SK-N-SH (cell line): ENCODE data around the gene PLXNB3. TPM values are rescaled to one million over a fixed set of nuclear protein-coding genes. Genes with fewer than 3 reads are reported as not detected.

Experiments used
- CTCF ChIA-PET: fragments of 300-600, 350-600 bp; formaldehyde crosslinking; extraction: SDS; loops from one replicate; lab custom pipeline; 2021; lab: Yijun Ruan, JAX
- POLR2A ChIA-PET: fragments of 350-600 bp; sonication (Branson Sonifier 250); formaldehyde crosslinking; extraction: SDS; loops from one replicate; lab custom pipeline; 2020; ENCODE audit warnings: antibody characterized with exemption, inconsistent platforms; lab: Yijun Ruan, JAX
- DNase-seq: peaks from one replicate; pipeline ENCODE4 v3.0.0; 2012
- H2AFZ ChIP-seq: fragments of 200-600 bp; sonication (generic); 2 replicates; pipeline ENCODE4 v1.8.1; 2016; ENCODE audit warnings: antibody characterized with exemption, mild to moderate bottlenecking, low read depth
- H3F3A ChIP-seq: fragments of 200-600 bp; sonication (generic); replicated peaks from 2 replicates; pipeline ENCODE3; 2016; ENCODE audit warnings: antibody characterized with exemption, mild to moderate bottlenecking; ENCODE audit not compliant: insufficient read depth
- H3K27ac ChIP-seq, 2 experiments: fragments of 200-500 bp in 1 of 2; fragments of 200-600 bp in 1 of 2; sonication (Bioruptor generic) in 1 of 2; sonication (generic), shearing (Covaris generic) in 1 of 2; 2 replicates each; pipeline versions ENCODE4 v1.5.1 to v1.6.1; 2014 to 2016; ENCODE audit warnings: low read depth in 2 of 2, inconsistent platforms in 1 of 2, low read length in 1 of 2, mild to moderate bottlenecking in 1 of 2, mixed read lengths in 1 of 2
- H3K27me3 ChIP-seq: fragments of 200-600 bp; sonication (generic), shearing (Covaris generic); 2 replicates; pipeline ENCODE4 v1.6.1; 2016; ENCODE audit warnings: mixed run types; ENCODE audit not compliant: insufficient read depth
- H3K36me3 ChIP-seq, 2 experiments: fragments of 200-500 bp in 1 of 2; fragments of 200-600 bp in 1 of 2; sonication (Bioruptor generic) in 1 of 2; sonication (generic) in 1 of 2; replicated peaks in 1 of 2; 2 replicates each; pipeline versions ENCODE3 to v1.5.1; 2014 to 2016; ENCODE audit warnings: low read length in 1 of 2, mild to moderate bottlenecking in 1 of 2; ENCODE audit not compliant: insufficient read depth in 2 of 2, control insufficient read depth in 1 of 2
- H3K4me1 ChIP-seq, 2 experiments: fragments of 200-500 bp in 1 of 2; fragments of 200-600 bp in 1 of 2; sonication (Bioruptor generic) in 1 of 2; sonication (generic), shearing (Covaris generic) in 1 of 2; 2 replicates each; pipeline versions ENCODE4 v1.5.1 to v1.6.1; 2014 to 2016; ENCODE audit warnings: low read depth in 1 of 2, low read length in 1 of 2, mixed run types in 1 of 2; ENCODE audit not compliant: insufficient read depth in 2 of 2, control insufficient read depth in 1 of 2
- H3K4me2 ChIP-seq: fragments of 200-600 bp; sonication (generic), shearing (Covaris generic); 2 replicates; pipeline ENCODE4 v1.6.1; 2017; ENCODE audit warnings: mixed run types
- H3K4me3 ChIP-seq, 2 experiments: fragments of 200-500 bp in 1 of 2; fragments of 200-600 bp in 1 of 2; sonication (Bioruptor generic) in 1 of 2; sonication (generic), shearing (Covaris generic) in 1 of 2; 2 replicates each; pipeline versions ENCODE4 v1.5.1 to v1.8.1; 2014 to 2016; ENCODE audit warnings: low read depth in 2 of 2, inconsistent platforms in 1 of 2, low read length in 1 of 2, mild to moderate bottlenecking in 1 of 2, mixed read lengths in 1 of 2, moderate library complexity in 1 of 2
- H3K79me2 ChIP-seq: fragments of 200-600 bp; sonication (generic); 2 replicates; pipeline ENCODE4 v1.8.1; 2017; ENCODE audit warnings: mild to moderate bottlenecking; ENCODE audit not compliant: insufficient read depth
- H3K9ac ChIP-seq: fragments of 200-600 bp; sonication (generic); 2 replicates; pipeline ENCODE4 v1.6.1; 2017; ENCODE audit warnings: mixed run types
- H3K9me2 ChIP-seq: fragments of 200-600 bp; sonication (generic); 2 replicates; pipeline ENCODE4 v1.6.1; 2017; ENCODE audit warnings: mixed run types
- H3K9me3 ChIP-seq: fragments of 200-600 bp; sonication (generic); 2 replicates; pipeline ENCODE4 v1.6.1; 2017; ENCODE audit warnings: mixed run types, mild to moderate bottlenecking, moderate library complexity
- H4K20me1 ChIP-seq: fragments of 200-600 bp; sonication (generic); 2 replicates; pipeline ENCODE4 v1.6.1; 2017; ENCODE audit warnings: mild to moderate bottlenecking, mixed run types; ENCODE audit not compliant: insufficient read depth
- CHD2 ChIP-seq: fragments of 150-350 bp; IDR thresholded peaks from 2 replicates; pipeline ENCODE4 v1.6.1; 2018; ENCODE audit warnings: low read length; ENCODE audit not compliant: partially characterized antibody
- EP300 ChIP-seq, 2 experiments: IDR thresholded peaks; 2 replicates each; pipeline versions ENCODE4 v1.4.0 to v1.6.1; 2012; ENCODE audit warnings: borderline replicate concordance in 1 of 2, low read depth in 1 of 2, low read length in 1 of 2
- EZH2phosphoT487 ChIP-seq: fragments of 200-600 bp; sonication (generic); IDR thresholded peaks from 2 replicates; pipeline ENCODE4 v1.6.1; 2017; ENCODE audit warnings: low read depth, mixed run types, mild to moderate bottlenecking, antibody characterized with exemption, moderate library complexity, borderline replicate concordance
- FOSL2 ChIP-seq: IDR thresholded peaks from 2 replicates; pipeline ENCODE4 v1.4.0; 2012; ENCODE audit warnings: low read depth, mild to moderate bottlenecking, moderate library complexity, borderline replicate concordance
- FOXJ3 ChIP-seq: sonication (generic); formaldehyde crosslinking; IDR thresholded peaks from 2 replicates; pipeline ENCODE4 v1.5.1; 2020; ENCODE audit warnings: mild to moderate bottlenecking, missing genetic modification reagents
- FOXM1 ChIP-seq: IDR thresholded peaks from 2 replicates; pipeline ENCODE4 v1.4.0; 2012; ENCODE audit warnings: low read depth, mild to moderate bottlenecking
- GABPA ChIP-seq: IDR thresholded peaks from 2 replicates; pipeline ENCODE4 v1.4.0; 2012; ENCODE audit warnings: low read depth, mild to moderate bottlenecking
- GATA2 ChIP-seq: sonication (generic); formaldehyde crosslinking; IDR thresholded peaks from 2 replicates; pipeline ENCODE4 v1.5.0; 2020; ENCODE audit warnings: mild to moderate bottlenecking, missing genetic modification reagents
- IRF3 ChIP-seq: fragments of 150-350 bp; IDR thresholded peaks from 2 replicates; pipeline ENCODE4 v1.6.1; 2016; ENCODE audit warnings: mild to moderate bottlenecking, low read depth, low read length
- JUND ChIP-seq: IDR thresholded peaks from 2 replicates; pipeline ENCODE4 v1.4.0; 2012
- MAX ChIP-seq: IDR thresholded peaks from 2 replicates; pipeline ENCODE4 v1.4.0; 2012; ENCODE audit warnings: low read depth
- NFIC ChIP-seq: IDR thresholded peaks from 2 replicates; pipeline ENCODE4 v1.4.0; 2012; ENCODE audit warnings: borderline replicate concordance
- NRF1 ChIP-seq: IDR thresholded peaks from 2 replicates; pipeline ENCODE4 v1.6.1; 2012; ENCODE audit warnings: low read depth, mild to moderate bottlenecking, low read length
- RCOR1 ChIP-seq: fragments of 150-350 bp; IDR thresholded peaks from 2 replicates; pipeline ENCODE4 v1.6.1; 2017; ENCODE audit warnings: antibody characterized with exemption, low read length
- RFX5 ChIP-seq: IDR thresholded peaks from 2 replicates; pipeline ENCODE4 v1.6.1; 2012; ENCODE audit warnings: mild to moderate bottlenecking, improper control_type of control experiment, low read length
- SIN3A ChIP-seq: IDR thresholded peaks from 2 replicates; pipeline ENCODE4 v1.6.1; 2012; ENCODE audit warnings: low read depth, mild to moderate bottlenecking, low read length, moderate library complexity, borderline replicate concordance
- SMC3 ChIP-seq: IDR thresholded peaks from 2 replicates; pipeline ENCODE4 v1.6.1; 2012; ENCODE audit warnings: low read depth, low read length, improper control_type of control experiment
- TAF1 ChIP-seq: IDR thresholded peaks from 2 replicates; pipeline ENCODE4 v1.6.1; 2012; ENCODE audit warnings: low read depth, mild to moderate bottlenecking, low read length, moderate library complexity, borderline replicate concordance
- ZBTB33 ChIP-seq: IDR thresholded peaks from 2 replicates; pipeline ENCODE4 v1.4.0; 2012; ENCODE audit warnings: low read depth, borderline replicate concordance
- WGBS: methylation state at CpG from one replicate; pipeline ENCODE4 v1.1.6; 2017; ENCODE audit warnings: low lambda C conversion rate; 5-methylcytosine and 5-hydroxymethylcytosine counted together
- polyA plus RNA-seq, 3 experiments: library from polyadenylated mRNA; depleted of rRNA; stranded (reverse); fragments of >200 nt; gene quantifications; 2 replicates each; pipeline ENCODE4 v1.2.3, GENCODE V29; 2012
- TF ChIP-seq, protein P1 (sequence below): IDR thresholded peaks from 2 replicates; pipeline ENCODE4; 2012

PLXNB3 gene
- polyA plus RNA-seq, 1 of the 3 experiments (the other 2 are of a cell fraction): 15.5 TPM

GRCh38 chrX:153792368-153792767, 28.3 kb downstream of the PLXNB3 start (continued):
- no peak for TF ChIP-seq CHD2
- TF ChIP-seq FOXJ3 (CRISPR knock-in tag): no peak
- TF ChIP-seq, protein P1, sequence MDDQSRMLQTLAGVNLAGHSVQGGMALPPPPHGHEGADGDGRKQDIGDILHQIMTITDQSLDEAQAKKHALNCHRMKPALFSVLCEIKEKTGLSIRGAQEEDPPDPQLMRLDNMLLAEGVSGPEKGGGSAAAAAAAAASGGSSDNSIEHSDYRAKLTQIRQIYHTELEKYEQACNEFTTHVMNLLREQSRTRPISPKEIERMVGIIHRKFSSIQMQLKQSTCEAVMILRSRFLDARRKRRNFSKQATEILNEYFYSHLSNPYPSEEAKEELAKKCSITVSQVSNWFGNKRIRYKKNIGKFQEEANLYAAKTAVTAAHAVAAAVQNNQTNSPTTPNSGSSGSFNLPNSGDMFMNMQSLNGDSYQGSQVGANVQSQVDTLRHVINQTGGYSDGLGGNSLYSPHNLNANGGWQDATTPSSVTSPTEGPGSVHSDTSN: no peak
- no peak for TF ChIP-seq GABPA
- TF ChIP-seq MAX: no peak
- TF ChIP-seq IRF3: no peak
- TF ChIP-seq EP300 (IDR thresholded peaks at IDR 0.05; ENCODE audit: borderline replicate concordance in 1 of 2, low read depth in 1 of 2, low read length in 1 of 2): no peak
- no peak for TF ChIP-seq RFX5
- no peak for TF ChIP-seq FOXM1
- TF ChIP-seq SMC3: no peak

DNA sequence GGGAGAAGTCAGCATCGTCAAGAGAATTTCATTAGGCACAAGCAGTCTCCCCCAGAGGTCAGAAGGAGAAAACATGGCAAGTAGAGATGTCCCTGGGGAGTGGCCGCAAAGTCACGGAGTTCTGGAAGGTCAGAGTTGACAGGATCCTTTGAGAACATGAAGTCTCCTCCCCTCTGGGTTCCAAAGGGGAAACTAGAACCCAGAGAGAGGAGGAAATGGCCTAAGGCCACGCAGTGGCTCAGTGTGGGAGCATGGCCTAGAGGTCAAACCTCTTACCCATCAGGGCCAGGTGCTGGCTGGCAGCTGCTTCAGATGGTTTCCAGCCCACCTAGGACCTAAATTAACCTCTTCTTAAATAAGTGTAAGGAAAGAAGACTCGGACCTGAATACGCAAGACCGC, 29.2 kb downstream of the PLXNB3 start:
- Histone ChIP-seq H4K20me1 (0 out of 2 replicates have a peak, but pooled peaks cover 12% of the 10 kb centered on the region), H3K9me3 (no peaks in the 10 kb centered on the region), H3K4me1 (peaks cover 5 to 27% of the 10 kb centered on the region in 2 experiments; a peak in 1 of 4 replicates), H3K79me2 (peaks cover 51% of the 10 kb centered on the region), H3K4me2 (peak overlapping the region; percentile 88), H3K4me3 (peak overlapping the region; percentile 67 to 76), H3K27me3 (peaks cover 14% of the 10 kb centered on the region; the same call in 1 of the 2 replicates), H3K36me3 (peaks cover 0 to 5% of the 10 kb centered on the region in 2 experiments), H3K9me2 (no peaks in the 10 kb centered on the region), H3K9ac (peak overlapping the region; percentile 90), H2AFZ (peak overlapping the region; percentile 46; the same call in 1 of the 2 replicates), H3K27ac (peak overlapping the region; percentile 28 to 80; a peak in 2 of 4 replicates), H3F3A (no peaks in the 10 kb centered on the region)
- 41% methylated on average over 7 of the region's 7 CpGs for WGBS
- ChIA-PET POLR2A (interaction anchor here (2.1 kb wide), 1 partner anchor 129 kb away, joined by 14 read pairs; no protein-coding TSS in a partner anchor), CTCF (no interaction called here)
- TF ChIP-seq SIN3A: no peak
- TF ChIP-seq TAF1: no peak
- TF ChIP-seq EZH2phosphoT487: no peak
- no peak for TF ChIP-seq SMC3
- TF ChIP-seq ZBTB33: no peak
- no peak for TF ChIP-seq GATA2
- TF ChIP-seq RFX5: no peak
- TF ChIP-seq CHD2: no peak
- no peak for TF ChIP-seq JUND
- TF ChIP-seq RCOR1: no peak
- no peak for TF ChIP-seq FOSL2
- TF ChIP-seq EP300 (IDR thresholded peaks at IDR 0.05; ENCODE audit: borderline replicate concordance in 1 of 2, low read depth in 1 of 2, low read length in 1 of 2): no peak
- no peak for TF ChIP-seq NRF1
- TF ChIP-seq NFIC: no peak
- DNase-seq: no peak
